ENCODE data around the gene LY6G6F. TPM values are rescaled to one million over a fixed set of nuclear protein-coding genes. Genes with fewer than 3 reads are reported as not detected.

The LY6G6F gene
- total and polyA plus RNA-seq, 3 donors from 2014 or later, result 0.41 TPM; not detected in 2

DNA sequence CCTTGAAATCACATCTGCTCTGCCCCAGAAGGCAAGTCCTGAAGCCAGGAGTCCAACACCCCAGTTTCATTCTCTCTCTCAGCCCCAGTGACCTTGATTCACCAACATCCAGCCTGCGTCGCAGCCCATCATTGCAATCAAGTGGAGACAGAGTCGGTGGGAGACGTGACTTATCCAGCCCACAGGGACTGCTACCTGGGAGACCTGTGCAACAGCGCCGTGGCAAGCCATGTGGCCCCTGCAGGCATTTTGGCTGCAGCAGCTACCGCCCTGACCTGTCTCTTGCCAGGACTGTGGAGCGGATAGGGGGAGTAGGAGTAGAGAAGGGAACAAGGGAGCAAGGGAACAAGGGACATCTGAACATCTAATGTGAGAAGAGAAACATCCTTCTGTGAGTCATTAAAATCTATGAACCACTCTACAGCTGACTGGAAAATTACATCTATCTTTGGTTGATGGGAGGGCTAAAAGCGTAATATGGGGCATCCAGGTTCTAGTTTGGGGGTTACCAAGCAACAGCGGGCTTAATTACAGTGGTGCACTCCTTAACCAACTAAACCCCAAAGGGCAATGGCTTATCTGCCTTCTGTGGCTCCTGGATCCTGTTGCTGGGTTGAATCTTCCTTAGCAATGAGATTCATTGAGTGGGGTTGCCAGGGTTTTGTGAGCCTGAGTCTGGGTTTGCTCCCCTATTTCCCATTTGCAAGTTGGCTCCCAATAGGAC, 11.0 kb downstream of the LY6G6F start:
- no peaks in the 10 kb centered on the region for H3K36me3 ChIP-seq (ENCODE audit: low read depth, missing control alignments)
- TF ChIP-seq, protein P1, sequence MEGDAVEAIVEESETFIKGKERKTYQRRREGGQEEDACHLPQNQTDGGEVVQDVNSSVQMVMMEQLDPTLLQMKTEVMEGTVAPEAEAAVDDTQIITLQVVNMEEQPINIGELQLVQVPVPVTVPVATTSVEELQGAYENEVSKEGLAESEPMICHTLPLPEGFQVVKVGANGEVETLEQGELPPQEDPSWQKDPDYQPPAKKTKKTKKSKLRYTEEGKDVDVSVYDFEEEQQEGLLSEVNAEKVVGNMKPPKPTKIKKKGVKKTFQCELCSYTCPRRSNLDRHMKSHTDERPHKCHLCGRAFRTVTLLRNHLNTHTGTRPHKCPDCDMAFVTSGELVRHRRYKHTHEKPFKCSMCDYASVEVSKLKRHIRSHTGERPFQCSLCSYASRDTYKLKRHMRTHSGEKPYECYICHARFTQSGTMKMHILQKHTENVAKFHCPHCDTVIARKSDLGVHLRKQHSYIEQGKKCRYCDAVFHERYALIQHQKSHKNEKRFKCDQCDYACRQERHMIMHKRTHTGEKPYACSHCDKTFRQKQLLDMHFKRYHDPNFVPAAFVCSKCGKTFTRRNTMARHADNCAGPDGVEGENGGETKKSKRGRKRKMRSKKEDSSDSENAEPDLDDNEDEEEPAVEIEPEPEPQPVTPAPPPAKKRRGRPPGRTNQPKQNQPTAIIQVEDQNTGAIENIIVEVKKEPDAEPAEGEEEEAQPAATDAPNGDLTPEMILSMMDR (IDR thresholded peaks at IDR 0.05), result no peak
- TF ChIP-seq POLR2A (IDR thresholded peaks at IDR 0.05), result no peak
- H3K27me3 ChIP-seq, result no peaks in the 10 kb centered on the region
- WGBS, 2 donors, result 75 to 95% methylated on average over 10 of the region's 10 CpGs
- no peaks in the 10 kb centered on the region for H3K9me3 ChIP-seq
- intact Hi-C loops (cut with DNase I; ENCODE audit: low total_unique reads), result no loop called here
- no peak for DNase-seq
- no peak overlapping the region for H3K27ac ChIP-seq
- H3K4me3 ChIP-seq, result no peak overlapping the region
- H3K4me1 ChIP-seq, result peaks cover 3% of the 10 kb centered on the region

DNA sequence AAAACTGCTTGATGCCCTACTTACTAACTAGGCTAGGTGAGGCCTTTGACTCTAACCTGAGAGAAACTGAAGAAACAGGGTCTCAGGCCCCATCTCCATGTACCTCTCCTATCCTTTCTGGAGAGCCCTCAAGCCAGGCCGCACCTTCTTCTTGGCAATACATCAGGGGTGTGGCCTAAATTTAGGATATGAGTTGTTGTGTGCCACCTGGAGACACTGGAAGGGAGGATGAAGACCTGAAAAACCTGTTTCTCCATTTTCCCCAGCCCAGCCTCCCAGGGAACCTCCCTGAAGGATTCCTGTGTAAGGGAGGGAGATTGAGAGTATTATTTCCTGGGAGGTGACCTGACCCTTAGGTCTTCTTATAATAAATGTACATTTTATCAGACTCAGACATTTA, 11.6 kb downstream of the LY6G6F start:
- Histone ChIP-seq H3K36me3 (ENCODE audit: low read depth, missing control alignments) (no peaks in the 10 kb centered on the region), H3K4me3 (no peak overlapping the region), H3K27me3 (no peaks in the 10 kb centered on the region), H3K9me3 (no peaks in the 10 kb centered on the region), H3K4me1 (peaks cover 3% of the 10 kb centered on the region), H3K27ac (no peak overlapping the region)
- TF ChIP-seq, protein P1 (IDR thresholded peaks at IDR 0.05), result no peak
- no peak for TF ChIP-seq POLR2A (IDR thresholded peaks at IDR 0.05)
- intact Hi-C loops (cut with DNase I; ENCODE audit: low total_unique reads), result no loop called here
- DNase-seq, result no peak
- 94 to 100% methylated on average over 1 of the region's 1 CpG for WGBS, 2 donors

DNA sequence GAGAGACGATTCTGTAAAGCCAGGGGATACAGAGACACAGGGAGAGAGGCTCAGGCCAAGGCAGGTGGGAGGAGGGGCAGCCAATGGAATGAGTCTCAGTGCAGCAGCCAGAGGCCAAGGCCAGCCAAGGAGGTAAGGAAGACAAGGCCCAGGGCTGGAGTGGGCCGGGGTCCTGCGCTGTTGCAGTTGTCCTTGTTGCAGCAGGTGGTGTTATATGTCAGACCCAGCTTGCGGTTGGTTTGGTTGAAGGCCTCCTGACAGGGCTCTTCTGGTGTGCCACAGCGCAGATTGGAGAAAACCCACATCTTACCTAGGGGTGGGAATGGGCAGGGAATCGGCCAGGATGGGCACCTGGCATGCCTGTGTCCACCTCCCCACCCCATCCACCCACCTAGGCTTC, 12.3 kb downstream of the LY6G6F start:
- H3K9me3 ChIP-seq, result no peaks in the 10 kb centered on the region
- no peak overlapping the region for H3K27ac ChIP-seq
- H3K4me1 ChIP-seq, result peaks cover 3% of the 10 kb centered on the region
- no peaks in the 10 kb centered on the region for H3K36me3 ChIP-seq (ENCODE audit: low read depth, missing control alignments)
- no peak overlapping the region for H3K4me3 ChIP-seq
- TF ChIP-seq, protein P1 (IDR thresholded peaks at IDR 0.05), result no peak
- TF ChIP-seq POLR2A (IDR thresholded peaks at IDR 0.05), result no peak
- H3K27me3 ChIP-seq, result no peaks in the 10 kb centered on the region
- WGBS, 2 donors, result 77 to 86% methylated on average over 6 of the region's 6 CpGs
- intact Hi-C loops (cut with DNase I; ENCODE audit: low total_unique reads), result no loop called here
- DNase-seq, result no peak

DNA sequence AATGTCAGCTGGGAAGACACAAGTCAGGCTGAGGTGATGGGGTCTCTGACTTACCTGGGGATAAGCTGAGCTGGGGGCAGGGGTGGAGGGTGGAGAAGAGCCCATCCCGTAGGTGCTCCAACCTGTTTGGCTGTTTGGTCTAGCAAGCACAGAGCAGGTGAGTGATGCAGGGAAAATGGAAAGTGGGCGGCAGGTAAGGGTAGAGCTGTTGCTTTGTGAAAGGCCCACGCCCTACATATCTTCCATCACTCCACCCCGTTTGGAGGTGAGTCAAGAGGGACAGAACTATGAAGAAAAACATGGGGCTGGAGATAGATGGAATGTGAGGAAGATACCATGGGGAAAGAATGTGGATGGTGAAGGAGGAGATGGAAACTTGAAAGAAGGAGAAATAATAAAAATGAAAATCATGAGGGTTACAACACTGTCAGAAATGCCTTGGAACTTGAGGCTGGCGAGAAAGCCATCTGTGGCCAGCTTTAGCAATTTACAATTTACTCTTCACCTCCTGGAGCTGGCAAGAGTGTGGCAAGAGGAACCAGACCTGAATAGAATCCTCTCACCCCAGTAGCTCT, 13.6 kb downstream of the LY6G6F start:
- Histone ChIP-seq H3K4me3 (no peak overlapping the region), H3K36me3 (ENCODE audit: low read depth, missing control alignments) (no peaks in the 10 kb centered on the region), H3K27ac (no peak overlapping the region), H3K9me3 (no peaks in the 10 kb centered on the region), H3K4me1 (peaks cover 3% of the 10 kb centered on the region), H3K27me3 (no peaks in the 10 kb centered on the region)
- no peak for DNase-seq
- WGBS, 2 donors, result 85 to 93% methylated on average over 5 of the region's 5 CpGs
- intact Hi-C loops (cut with DNase I; ENCODE audit: low total_unique reads), result no loop called here
- TF ChIP-seq, protein P1 (IDR thresholded peaks at IDR 0.05), result no peak
- TF ChIP-seq POLR2A (IDR thresholded peaks at IDR 0.05), result no peak
